HepG2 (cell line): ENCODE measurements around the gene PKN2. TPM values are rescaled to one million over a fixed set of nuclear protein-coding genes. Genes with fewer than 3 reads are reported as not detected.

Source experiments
- ATAC-seq: fragments of 200-7000 bp; cut with Tn5 transposase; 3 replicates; pipeline ENCODE4 v1.9.1; 2020; ENCODE audit warnings: mild to moderate bottlenecking, moderate library complexity
- BruUV-seq: library from RNA; stranded (reverse); fragments of 400-500 nt; replicated peaks from 2 replicates; lab custom pipeline; 2021; lab: Mats Ljungman, UMichigan
- CTCF ChIA-PET: fragments of 300-600 bp; formaldehyde crosslinking; extraction: SDS; loops from one replicate; lab custom pipeline; 2021; ENCODE audit warnings: low total read pairs, inconsistent platforms, low intra/inter-chr PET ratio; lab: Yijun Ruan, JAX
- POLR2A ChIA-PET: fragments of 350-600 bp; sonication (Branson Sonifier 250); formaldehyde crosslinking; loops from one replicate; lab custom pipeline; 2020; ENCODE audit warnings: antibody characterized with exemption, inconsistent platforms; lab: Yijun Ruan, JAX
- DNase-seq: peaks from one replicate; pipeline ENCODE4 v3.0.0-alpha.2; 2015; ENCODE audit warnings: low spot score
- FAIRE-seq: peaks from 3 replicates; lab custom pipeline; 2011; peaks lifted over from hg19 to GRCh38; lab: Jason Lieb, UNC
- H2AFZ ChIP-seq: one replicate; pipeline ENCODE4 v1.6.1; 2011; ENCODE audit warnings: low read length, inconsistent platforms
- H3K27ac ChIP-seq: fragments of 300-600 bp; 3 replicates; pipeline ENCODE4 v1.8.0; 2011; ENCODE audit warnings: mixed run types, mild to moderate bottlenecking, mixed read lengths, low read length, inconsistent platforms; ENCODE audit not compliant: insufficient read depth; ENCODE audit errors: extremely low read length
- H3K27me3 ChIP-seq, 2 experiments: fragments of 200-600 bp in 1 of 2; 2 replicates in 1 of 2; 3 replicates in 1 of 2; pipeline versions ENCODE4 v1.6.0 to v1.8.0; 2011; ENCODE audit warnings: low read length in 2 of 2, mild to moderate bottlenecking in 2 of 2, moderate library complexity in 2 of 2, inconsistent platforms in 1 of 2; ENCODE audit not compliant: insufficient read depth in 2 of 2, control insufficient read depth in 1 of 2
- H3K36me3 ChIP-seq, 2 experiments: fragments of 200-600 bp in 1 of 2; replicated peaks in 1 of 2; 2 replicates in 1 of 2; 3 replicates in 1 of 2; pipeline versions ENCODE4 v1.5.1 to v1.8.0; 2011; ENCODE audit warnings: low read length in 2 of 2, inconsistent platforms in 1 of 2; ENCODE audit not compliant: insufficient read depth in 2 of 2, control insufficient read depth in 1 of 2
- H3K4me1 ChIP-seq: 2 replicates; pipeline ENCODE4 v1.5.1; 2012; ENCODE audit warnings: low read length, inconsistent platforms; ENCODE audit not compliant: insufficient read depth
- H3K4me2 ChIP-seq: 2 replicates; pipeline ENCODE4 v1.6.0; 2011; ENCODE audit warnings: low read depth, low read length, inconsistent platforms
- H3K4me3 ChIP-seq, 3 experiments: fragments of 200-600 bp in 1 of 3; sonication (generic), shearing (Covaris generic) in 1 of 3; replicated peaks in 1 of 3; 2 replicates each; pipeline ENCODE4 v1.5.1; 2011 to 2016; ENCODE audit warnings: low read length in 3 of 3, inconsistent platforms in 2 of 3, low read depth in 2 of 3, mild to moderate bottlenecking in 2 of 3, control low read depth in 1 of 3, mixed read lengths in 1 of 3; ENCODE audit not compliant: insufficient read depth in 1 of 3
- H3K79me2 ChIP-seq: one replicate; pipeline ENCODE4 v1.6.1; 2011; ENCODE audit warnings: low read length, inconsistent platforms; ENCODE audit not compliant: insufficient read depth
- H3K9ac ChIP-seq: 2 replicates; pipeline ENCODE4 v1.6.0; 2011; ENCODE audit warnings: mild to moderate bottlenecking, low read depth, low read length, inconsistent platforms; ENCODE audit not compliant: insufficient read depth
- H3K9me3 ChIP-seq: 2 replicates; pipeline ENCODE4 v1.5.1; 2012; ENCODE audit warnings: mild to moderate bottlenecking, low read length
- H4K20me1 ChIP-seq: 2 replicates; pipeline ENCODE4 v1.6.0; 2011; ENCODE audit warnings: inconsistent platforms, mild to moderate bottlenecking, low read length, moderate library complexity; ENCODE audit not compliant: insufficient read depth
- ATAD3A ChIP-seq: sonication (generic); formaldehyde crosslinking; IDR thresholded peaks from 2 replicates; pipeline ENCODE4 v1.4.0; 2020; ENCODE audit warnings: missing genetic modification reagents
- BRCA1 ChIP-seq: sonication (generic); formaldehyde crosslinking; IDR thresholded peaks from 2 replicates; pipeline ENCODE4 v1.4.0; 2020; ENCODE audit warnings: missing genetic modification reagents
- EEA1 ChIP-seq: sonication (generic); formaldehyde crosslinking; IDR thresholded peaks from 2 replicates; pipeline ENCODE4 v1.5.1; 2020; ENCODE audit warnings: mild to moderate bottlenecking, missing genetic modification reagents, borderline replicate concordance
- FOXP1 ChIP-seq, 2 experiments: fragments of 450-650 bp in 1 of 2; IDR thresholded peaks; 2 replicates each; pipeline ENCODE4 v1.6.1; 2017 to 2018; ENCODE audit warnings: antibody characterized with exemption in 1 of 2
- GATA4 ChIP-seq: sonication (generic); IDR thresholded peaks from 2 replicates; pipeline ENCODE4 v1.6.1; 2016; ENCODE audit warnings: antibody characterized with exemption, low read depth, borderline replicate concordance
- HOXA7 ChIP-seq: sonication (generic); formaldehyde crosslinking; IDR thresholded peaks from 2 replicates; pipeline ENCODE4 v1.8.1; 2022; ENCODE audit warnings: mild to moderate bottlenecking, missing genetic modification reagents, moderate library complexity
- ZNF10 ChIP-seq: sonication (generic); formaldehyde crosslinking; IDR thresholded peaks from 2 replicates; pipeline ENCODE4 v1.4.0; 2020; ENCODE audit warnings: mild to moderate bottlenecking, low read depth, missing genetic modification reagents, borderline replicate concordance
- ZNF180 ChIP-seq: sonication (generic); formaldehyde crosslinking; IDR thresholded peaks from 2 replicates; pipeline ENCODE4 v1.4.0; 2020; ENCODE audit warnings: low read depth, missing genetic modification reagents, borderline replicate concordance
- ZNF224 ChIP-seq: sonication (generic); formaldehyde crosslinking; IDR thresholded peaks from 2 replicates; pipeline ENCODE4 v1.5.0; 2020; ENCODE audit warnings: mild to moderate bottlenecking, missing genetic modification reagents
- ZNF543 ChIP-seq: sonication (generic); formaldehyde crosslinking; IDR thresholded peaks from 2 replicates; pipeline ENCODE4 v1.4.0; 2020; ENCODE audit warnings: mild to moderate bottlenecking, missing genetic modification reagents
- ZNF609 ChIP-seq: sonication (generic); formaldehyde crosslinking; IDR thresholded peaks from 2 replicates; pipeline ENCODE4 v1.4.0; 2020; ENCODE audit warnings: mild to moderate bottlenecking, missing genetic modification reagents, borderline replicate concordance
- ZNF75D ChIP-seq: sonication (generic); formaldehyde crosslinking; IDR thresholded peaks from 2 replicates; pipeline ENCODE4 v1.8.1; 2023; ENCODE audit warnings: missing genetic modification reagents, mild to moderate bottlenecking, borderline replicate concordance
- ZNF850 ChIP-seq: sonication (generic); formaldehyde crosslinking; conservative IDR thresholded peaks from 2 replicates; pipeline ENCODE4 v1.9.0; 2021; ENCODE audit warnings: mild to moderate bottlenecking, missing genetic modification reagents
- WGBS: methylation state at CpG from one replicate; pipeline ENCODE4 v1.1.6; 2017; ENCODE audit warnings: low lambda C conversion rate; 5-methylcytosine and 5-hydroxymethylcytosine counted together
- in situ Hi-C: cut with HindIII; loops from 2 replicates; pipeline ENCODE4 v1.10.0; 2017; ENCODE audit warnings: low pct_unique_long_range_greater_than_20kb; ENCODE audit not compliant: extremely low pct_ligation_motif_present
- intact Hi-C: fragments of 100-400 bp; cut with micrococcal nuclease; formaldehyde crosslinking; loops from one replicate; pipeline ENCODE4 v1.10.0; 2022; ENCODE audit not compliant: unreplicated experiment
- polyA plus RNA-seq, 8 experiments: library from polyadenylated mRNA; depleted of rRNA in 3 of 8; stranded (reverse) in 7 of 8; unstranded in 1 of 8; fragments of >200 nt; fragmentation: Illumina TruSeq in 4 of 8; extraction: Trizol in 4 of 8; gene quantifications; 2 replicates each; pipeline versions ENCODE4 v1.2.1 to v1.2.3, GENCODE V29; 2011 to 2016; ENCODE audit warnings: low read depth in 4 of 8, missing spikeins in 1 of 8, mixed read lengths in 1 of 8; ENCODE audit not compliant: insufficient read depth in 1 of 8
- total RNA-seq, 5 experiments: library from RNA; depleted of rRNA; stranded (reverse); fragments of >200 nt; fragmentation: Illumina TruSeq; extraction: Trizol; gene quantifications; 2 replicates each; pipeline ENCODE4 v1.2.3, GENCODE V29; 2016; ENCODE audit warnings: low read depth in 1 of 5

Gene PKN2
- total and polyA plus RNA-seq, 2 of the 13 experiments (the other 11 are each of a cell fraction or from before 2014, with no cell fraction given): 17.0 to 29.4 TPM

GRCh38 chr1:88691540-88691939 is 7.5 kb downstream of the PKN2 start:
- CTCF ChIA-PET: no interaction called here
- H3K4me2 ChIP-seq: no peak overlapping the region
- H3K9me3 ChIP-seq: no peaks in the 10 kb centered on the region
- in situ Hi-C loops: no loop called here
- no peak overlapping the region for H3K27ac ChIP-seq
- no peak for FAIRE-seq
- peaks cover 12% of the 10 kb centered on the region; the same call in 1 of the 2 replicates for H4K20me1 ChIP-seq
- H3K4me1 ChIP-seq: peaks cover 22% of the 10 kb centered on the region
- no TSS peak for BruUV-seq
- H3K27me3 ChIP-seq: no peaks in the 10 kb centered on the region
- peaks cover 1 to 24% of the 10 kb centered on the region in 2 experiments; a peak in 3 of 5 replicates for H3K36me3 ChIP-seq
- no peak overlapping the region for H2AFZ ChIP-seq
- no peak for ATAC-seq
- TF ChIP-seq HOXA7 (CRISPR knock-in tag): no peak
- no peak for TF ChIP-seq ZNF180
- TF ChIP-seq ATAD3A (CRISPR knock-in tag): no peak
- no peak for TF ChIP-seq GATA4
- no peak for TF ChIP-seq FOXP1 (IDR thresholded peaks at IDR 0.05)
- TF ChIP-seq FOXP1 (CRISPR knock-in tag; IDR thresholded peaks at IDR 0.05): no peak
- no peak for TF ChIP-seq EEA1 (CRISPR knock-in tag)
- TF ChIP-seq, all 625 proteins: peak for 0
- WGBS: 95% methylated on average over 3 of the region's 3 CpGs
- intact Hi-C loops: no loop called here
- no peak for DNase-seq
- POLR2A ChIA-PET: no interaction called here
- H3K79me2 ChIP-seq: peaks cover 94% of the 10 kb centered on the region
- H3K4me3 ChIP-seq: no peak overlapping the region
- H3K9ac ChIP-seq: no peak overlapping the region

- H4K20me1 ChIP-seq: peaks cover 9% of the 10 kb centered on the region; the same call in 1 of the 2 replicates
- H3K27ac ChIP-seq: no peak overlapping the region
- no peak overlapping the region for H2AFZ ChIP-seq
- H3K9me3 ChIP-seq: no peaks in the 10 kb centered on the region
- no peak overlapping the region for H3K4me3 ChIP-seq
- no peak for ATAC-seq
- H3K36me3 ChIP-seq: peaks cover 0 to 19% of the 10 kb centered on the region in 2 experiments; a peak in 4 of 5 replicates
- in situ Hi-C loops: no loop called here
- DNase-seq: no peak
- no TSS peak for BruUV-seq
- TF ChIP-seq ZNF543 (CRISPR knock-in tag) (no peak), BRCA1 (no peak), ZNF224 (CRISPR knock-in tag) (no peak), ZNF609 (no peak), ZNF75D (CRISPR knock-in tag) (no peak), ZNF10 (CRISPR knock-in tag) (no peak), ZNF850 (no peak)
- WGBS: 96% methylated on average over 3 of the region's 3 CpGs
- ChIA-PET CTCF (no interaction called here), POLR2A (interaction anchor here (1.8 kb wide), 1 partner anchor 12 kb away, joined by 7 read pairs; the partner anchor contains the start of gene PKN2)
- H3K79me2 ChIP-seq: peaks cover 84% of the 10 kb centered on the region
- intact Hi-C loops: no loop called here
- no peak overlapping the region for H3K9ac ChIP-seq
- H3K27me3 ChIP-seq: no peaks in the 10 kb centered on the region
- H3K4me2 ChIP-seq: no peak overlapping the region
- peaks cover 21% of the 10 kb centered on the region for H3K4me1 ChIP-seq
- FAIRE-seq: no peak
Measured at GRCh38 chr1:88695781-88696180, 11.7 kb downstream of the PKN2 start.
